B cell (primary cell): ENCODE results near the gene TPP1. TPM values are rescaled to one million over a fixed set of nuclear protein-coding genes. Genes with fewer than 3 reads are reported as not detected.

Experiments used
- ATAC-seq: fragments of 200-7000 bp; cut with Tn5 transposase; one replicate; pipeline ENCODE4 v1.10.0; 2021; ENCODE audit warnings: low read depth, mild to moderate bottlenecking, moderate number of reproducible peaks, moderate library complexity
- CTCF ChIA-PET: fragments of 350-600 bp; sonication (Branson Sonifier 250); formaldehyde crosslinking; loops from one replicate; lab custom pipeline; 2021; ENCODE audit warnings: antibody characterized with exemption, inconsistent platforms; lab: Charles Lee
- POLR2A ChIA-PET: fragments of 350-600 bp; sonication (Branson Sonifier 250); formaldehyde crosslinking; loops from one replicate; lab custom pipeline; 2021; ENCODE audit warnings: antibody characterized with exemption; lab: Charles Lee
- DNase-seq: peaks from one replicate; pipeline ENCODE4 v3.0.0; 2013
- H2AFZ ChIP-seq: 2 replicates; pipeline ENCODE4 v1.6.1; 2012; ENCODE audit warnings: mild to moderate bottlenecking, low read depth, low read length; ENCODE audit not compliant: insufficient read depth, poor library complexity, severe bottlenecking
- H3K27ac ChIP-seq, 2 donors: 1 replicate in 1 of 2; 2 replicates in 1 of 2; pipeline ENCODE4 v1.5.1; 2012 to 2013; ENCODE audit warnings: low read length in 2 of 2, mild to moderate bottlenecking in 2 of 2, moderate library complexity in 1 of 2
- H3K27me3 ChIP-seq, 4 experiments: fragments of 200-600 bp in 1 of 4; sonication (generic) in 1 of 4; replicated peaks in 1 of 4; 1 replicate in 2 of 4; 2 replicates in 2 of 4; pipeline versions ENCODE4 v1.6.1 to v1.7.0; 2013 to 2016; ENCODE audit warnings: low read length in 3 of 4, mild to moderate bottlenecking in 2 of 4, mixed read lengths in 1 of 4, moderate library complexity in 1 of 4; ENCODE audit not compliant: insufficient read depth in 4 of 4, control insufficient read depth in 3 of 4; ENCODE audit errors: control extremely low read depth in 1 of 4
- H3K36me3 ChIP-seq, 2 experiments: replicated peaks in 1 of 2; 1 replicate in 1 of 2; 2 replicates in 1 of 2; pipeline versions ENCODE4 v1.6.1 to v1.7.1; 2013; ENCODE audit warnings: low read length in 1 of 2; ENCODE audit not compliant: insufficient read depth in 2 of 2, control insufficient read depth in 1 of 2; ENCODE audit errors: control extremely low read depth in 1 of 2, extremely low read depth in 1 of 2
- H3K4me1 ChIP-seq, 2 donors: fragments of 200-600 bp in 1 of 2; sonication (generic) in 1 of 2; 1 replicate in 1 of 2; 2 replicates in 1 of 2; pipeline versions ENCODE4 v1.5.1 to v1.6.1; 2013 to 2017; ENCODE audit warnings: low read length in 2 of 2; ENCODE audit not compliant: control insufficient read depth in 2 of 2, insufficient read depth in 2 of 2
- H3K4me2 ChIP-seq: replicated peaks from 2 replicates; pipeline ENCODE3; 2012; ENCODE audit warnings: mild to moderate bottlenecking, low read depth, low read length; ENCODE audit not compliant: poor library complexity, severe bottlenecking
- H3K4me3 ChIP-seq, 5 experiments: fragments of 200-600 bp in 1 of 5; sonication (generic) in 1 of 5; 1 replicate in 3 of 5; 2 replicates in 2 of 5; pipeline versions ENCODE4 v1.5.1 to v1.7.0; 2011 to 2016; ENCODE audit warnings: low read length in 4 of 5, mild to moderate bottlenecking in 4 of 5, low read depth in 2 of 5, control low read depth in 1 of 5, moderate library complexity in 1 of 5; ENCODE audit not compliant: insufficient read depth in 1 of 5; ENCODE audit errors: control extremely low read depth in 1 of 5, extremely low read depth in 1 of 5
- H3K79me2 ChIP-seq: fragments of 200-600 bp; sonication (generic); one replicate; pipeline ENCODE4 v1.6.0; 2016; ENCODE audit warnings: low read length; ENCODE audit not compliant: control insufficient read depth, insufficient read depth
- H3K9ac ChIP-seq: fragments of 200-600 bp; sonication (generic); 2 replicates; pipeline ENCODE4 v1.6.1; 2017; ENCODE audit warnings: mild to moderate bottlenecking, low read length, moderate library complexity
- H3K9me3 ChIP-seq, 3 donors: one replicate each; pipeline versions ENCODE4 v1.6.1 to v1.7.1; 2013; ENCODE audit warnings: low read length in 2 of 3; ENCODE audit not compliant: control insufficient read depth in 2 of 3, insufficient read depth in 1 of 3; ENCODE audit errors: control extremely low read depth in 1 of 3
- H4K20me1 ChIP-seq: 2 replicates; pipeline ENCODE4 v1.6.0; 2012; ENCODE audit warnings: mild to moderate bottlenecking, low read length; ENCODE audit not compliant: insufficient read depth, control insufficient read depth, poor library complexity, severe bottlenecking
- H3K27ac Mint-ChIP-seq: one replicate; pipeline ENCODE4 v1.8.0; 2021; ENCODE audit warnings: mixed read lengths
- H3K27me3 Mint-ChIP-seq: one replicate; pipeline ENCODE4 v1.8.0; 2021; ENCODE audit warnings: mixed read lengths
- H3K4me1 Mint-ChIP-seq: one replicate; pipeline ENCODE4 v1.8.0; 2021; ENCODE audit warnings: mixed read lengths
- H3K4me3 Mint-ChIP-seq: one replicate; pipeline ENCODE4 v1.8.0; 2021; ENCODE audit warnings: mixed read lengths
- H3K9me3 Mint-ChIP-seq: one replicate; pipeline ENCODE4 v1.8.0; 2022; ENCODE audit warnings: mixed read lengths; ENCODE audit not compliant: insufficient read depth
- CTCF ChIP-seq: fragments of 200-600 bp; IDR thresholded peaks from one replicate; pipeline ENCODE4 v1.8.0; 2022; ENCODE audit warnings: antibody characterized with exemption, mild to moderate bottlenecking
- EZH2 ChIP-seq: IDR thresholded peaks from 2 replicates; pipeline ENCODE4 v1.6.1; 2012; ENCODE audit warnings: borderline replicate concordance, low read depth, mild to moderate bottlenecking, moderate library complexity, low read length; ENCODE audit not compliant: insufficient read depth, poor library complexity, severe bottlenecking
- WGBS: methylation state at CpG from one replicate; pipeline ENCODE4 v1.1.5; 2013; ENCODE audit warnings: missing lambda C conversion rate; ENCODE audit not compliant: insufficient coverage; 5-methylcytosine and 5-hydroxymethylcytosine counted together
- intact Hi-C: fragments of 100-400 bp; cut with micrococcal nuclease; formaldehyde crosslinking; loops from one replicate; pipeline ENCODE4 v1.10.0; 2022
- polyA plus RNA-seq: library from polyadenylated mRNA; depleted of rRNA; stranded (reverse); fragments of >200 nt; gene quantifications from 2 replicates; pipeline ENCODE4 v1.2.3, GENCODE V29; 2012
- total RNA-seq, 2 donors: library from RNA; stranded (reverse); fragments of 120-200 nt in 1 of 2; gene quantifications; 1 replicate in 1 of 2; 2 replicates in 1 of 2; pipeline versions ENCODE4 v1.2.3 to v1.2.4, GENCODE V29; 2013 to 2022

Gene TPP1
- total and polyA plus RNA-seq, 2 donors (not counting 1 experiment from before 2014, with no cell fraction given) = 133 to 191 TPM

- H4K20me1 ChIP-seq = no peaks in the 10 kb centered on the region
- H3K4me2 ChIP-seq = no peak overlapping the region
- ChIA-PET CTCF (interaction anchor here (0.5 to 1.4 kb wide), 4 partner anchors 13 to 125 kb away, joined by 3 read pairs; partner anchors contain the start of gene MRPL17), POLR2A (no interaction called here)
- Mint-ChIP-seq H3K9me3 (no peaks in the 10 kb centered on the region), H3K4me1 (peaks cover 20% of the 10 kb centered on the region), H3K27ac (no peak overlapping the region), H3K27me3 (no peaks in the 10 kb centered on the region), H3K4me3 (no peak overlapping the region)
- intact Hi-C loops = no loop called here
- H3K9me3 ChIP-seq = no peaks in the 10 kb centered on the region
- H3K36me3 ChIP-seq = no peaks in the 10 kb centered on the region
- no peak for TF ChIP-seq EZH2
- no peak for TF ChIP-seq CTCF
- no peak overlapping the region for H3K9ac ChIP-seq
- H3K4me3 ChIP-seq = no peak overlapping the region
- H3K4me1 ChIP-seq = peaks cover 11 to 15% of the 10 kb centered on the region in 2 donors
- ATAC-seq = no peak
- H3K27me3 ChIP-seq = no peaks in the 10 kb centered on the region
- DNase-seq = no peak
- H2AFZ ChIP-seq = no peak overlapping the region
- WGBS = 90% methylated on average over 10 of the region's 11 CpGs
- no peaks in the 10 kb centered on the region for H3K79me2 ChIP-seq
- H3K27ac ChIP-seq = no peak overlapping the region
Observed at GRCh38 chr11:6631361-6631890, 12.2 kb upstream of the TPP1 start.

- no peak for TF ChIP-seq EZH2
- TF ChIP-seq CTCF = no peak
- DNase-seq (no peak), ATAC-seq (no peak)
- Histone ChIP-seq H2AFZ (no peak overlapping the region), H3K4me3 (no peak overlapping the region), H3K4me2 (no peak overlapping the region), H3K9me3 (no peaks in the 10 kb centered on the region), H3K27ac (no peak overlapping the region), H3K36me3 (no peaks in the 10 kb centered on the region), H3K4me1 (peaks cover 11 to 15% of the 10 kb centered on the region in 2 donors), H3K27me3 (no peaks in the 10 kb centered on the region), H3K9ac (no peak overlapping the region), H3K79me2 (no peaks in the 10 kb centered on the region), H4K20me1 (no peaks in the 10 kb centered on the region)
- ChIA-PET CTCF (interaction anchor here (0.5 to 1.4 kb wide), 4 partner anchors 12 to 126 kb away, joined by 3 read pairs; partner anchors contain the start of gene MRPL17), POLR2A (no interaction called here)
- H3K4me1 Mint-ChIP-seq = peaks cover 22% of the 10 kb centered on the region
- H3K4me3 Mint-ChIP-seq = no peak overlapping the region
- WGBS = 96% methylated on average over 28 of the region's 28 CpGs
- no peaks in the 10 kb centered on the region for H3K9me3 Mint-ChIP-seq
- H3K27ac Mint-ChIP-seq = no peak overlapping the region
- intact Hi-C loops = no loop called here
- no peaks in the 10 kb centered on the region for H3K27me3 Mint-ChIP-seq
Observed at GRCh38 chr11:6630632-6631291, 11.5 kb upstream of the TPP1 start.
